C1 segment of cervical spinal cord (tissue), 14 donors: ENCODE measurements around the gene ATG4A.
A peak's percentile ranks its signal among the peaks of the same experiment; 100 is the strongest.

Experiments used
- DNase-seq, 14 donors: peaks; one replicate each; lab custom pipeline; 2025; lab: John Stamatoyannopoulos, UW

The ATG4A gene

GRCh38 chrX:108122748-108123147 lies 31.2 kb downstream of the ATG4A start:
- no peak for DNase-seq

GRCh38 chrX:108123591-108124366 lies 32.2 kb downstream of the ATG4A start:
- DNase-seq = peak in 1 of 14 donors; percentile 46

- DNase-seq = no peak
Measured at GRCh38 chrX:108126661-108127060, 35.1 kb downstream of the ATG4A start.

- no peak for DNase-seq
Measured at GRCh38 chrX:108127152-108127551, 35.6 kb downstream of the ATG4A start.

- no peak for DNase-seq
Measured at GRCh38 chrX:108130889-108131288, 39.3 kb downstream of the ATG4A start.

- no peak for DNase-seq
Measured at GRCh38 chrX:108131471-108131870, 39.9 kb downstream of the ATG4A start.

- DNase-seq = no peak
Measured at GRCh38 chrX:108132034-108132433, 40.5 kb downstream of the ATG4A start.

GRCh38 chrX:108132876-108133275 lies 41.3 kb downstream of the ATG4A start:
- no peak for DNase-seq

- no peak for DNase-seq
Measured at GRCh38 chrX:108134724-108135123, 43.1 kb downstream of the ATG4A start.

GRCh38 chrX:108138814-108139702 lies 47.5 kb downstream of the ATG4A start:
- no peak for DNase-seq

- no peak for DNase-seq
Measured at GRCh38 chrX:108148524-108148923, 56.9 kb downstream of the ATG4A start.

- no peak for DNase-seq
Measured at GRCh38 chrX:108156082-108156481, 64.5 kb downstream of the ATG4A start.

GRCh38 chrX:108156934-108157466 lies 65.4 kb downstream of the ATG4A start:
- DNase-seq = no peak

- no peak for DNase-seq
Measured at GRCh38 chrX:108157628-108158027, 66.0 kb downstream of the ATG4A start.

GRCh38 chrX:108159028-108159670 lies 67.6 kb downstream of the ATG4A start:
- no peak for DNase-seq

GRCh38 chrX:108160309-108160708 lies 68.7 kb downstream of the ATG4A start:
- DNase-seq = no peak

GRCh38 chrX:108162265-108162664 lies 70.7 kb downstream of the ATG4A start:
- DNase-seq = no peak

- no peak for DNase-seq
Measured at GRCh38 chrX:108163333-108164082, 71.9 kb downstream of the ATG4A start.

- peak in 1 of 14 donors; percentile 1 for DNase-seq
Measured at GRCh38 chrX:108165383-108166111, 74.0 kb downstream of the ATG4A start.

- no peak for DNase-seq
Measured at GRCh38 chrX:108167211-108167872, 75.8 kb downstream of the ATG4A start.
